SK-N-SH (cell line): ENCODE data around the gene NCOA5. TPM values are rescaled to one million over a fixed set of nuclear protein-coding genes. Genes with fewer than 3 reads are reported as not detected.

Experiments
- CTCF ChIA-PET: fragments of 300-600, 350-600 bp; formaldehyde crosslinking; extraction: SDS; loops from one replicate; lab custom pipeline; 2021; lab: Yijun Ruan, JAX
- POLR2A ChIA-PET: fragments of 350-600 bp; sonication (Branson Sonifier 250); formaldehyde crosslinking; extraction: SDS; loops from one replicate; lab custom pipeline; 2020; ENCODE audit warnings: antibody characterized with exemption, inconsistent platforms; lab: Yijun Ruan, JAX
- DNase-seq: peaks from one replicate; pipeline ENCODE4 v3.0.0; 2012
- H2AFZ ChIP-seq: fragments of 200-600 bp; sonication (generic); 2 replicates; pipeline ENCODE4 v1.8.1; 2016; ENCODE audit warnings: antibody characterized with exemption, mild to moderate bottlenecking, low read depth
- H3F3A ChIP-seq: fragments of 200-600 bp; sonication (generic); replicated peaks from 2 replicates; pipeline ENCODE3; 2016; ENCODE audit warnings: antibody characterized with exemption, mild to moderate bottlenecking; ENCODE audit not compliant: insufficient read depth
- H3K27ac ChIP-seq, 2 experiments: fragments of 200-500 bp in 1 of 2; fragments of 200-600 bp in 1 of 2; sonication (Bioruptor generic) in 1 of 2; sonication (generic), shearing (Covaris generic) in 1 of 2; 2 replicates each; pipeline versions ENCODE4 v1.5.1 to v1.6.1; 2014 to 2016; ENCODE audit warnings: low read depth in 2 of 2, inconsistent platforms in 1 of 2, low read length in 1 of 2, mild to moderate bottlenecking in 1 of 2, mixed read lengths in 1 of 2
- H3K27me3 ChIP-seq: fragments of 200-600 bp; sonication (generic), shearing (Covaris generic); 2 replicates; pipeline ENCODE4 v1.6.1; 2016; ENCODE audit warnings: mixed run types; ENCODE audit not compliant: insufficient read depth
- H3K36me3 ChIP-seq, 2 experiments: fragments of 200-500 bp in 1 of 2; fragments of 200-600 bp in 1 of 2; sonication (Bioruptor generic) in 1 of 2; sonication (generic) in 1 of 2; replicated peaks in 1 of 2; 2 replicates each; pipeline versions ENCODE3 to v1.5.1; 2014 to 2016; ENCODE audit warnings: low read length in 1 of 2, mild to moderate bottlenecking in 1 of 2; ENCODE audit not compliant: insufficient read depth in 2 of 2, control insufficient read depth in 1 of 2
- H3K4me1 ChIP-seq, 2 experiments: fragments of 200-500 bp in 1 of 2; fragments of 200-600 bp in 1 of 2; sonication (Bioruptor generic) in 1 of 2; sonication (generic), shearing (Covaris generic) in 1 of 2; 2 replicates each; pipeline versions ENCODE4 v1.5.1 to v1.6.1; 2014 to 2016; ENCODE audit warnings: low read depth in 1 of 2, low read length in 1 of 2, mixed run types in 1 of 2; ENCODE audit not compliant: insufficient read depth in 2 of 2, control insufficient read depth in 1 of 2
- H3K4me2 ChIP-seq: fragments of 200-600 bp; sonication (generic), shearing (Covaris generic); 2 replicates; pipeline ENCODE4 v1.6.1; 2017; ENCODE audit warnings: mixed run types
- H3K4me3 ChIP-seq, 2 experiments: fragments of 200-500 bp in 1 of 2; fragments of 200-600 bp in 1 of 2; sonication (Bioruptor generic) in 1 of 2; sonication (generic), shearing (Covaris generic) in 1 of 2; 2 replicates each; pipeline versions ENCODE4 v1.5.1 to v1.8.1; 2014 to 2016; ENCODE audit warnings: low read depth in 2 of 2, inconsistent platforms in 1 of 2, low read length in 1 of 2, mild to moderate bottlenecking in 1 of 2, mixed read lengths in 1 of 2, moderate library complexity in 1 of 2
- H3K79me2 ChIP-seq: fragments of 200-600 bp; sonication (generic); 2 replicates; pipeline ENCODE4 v1.8.1; 2017; ENCODE audit warnings: mild to moderate bottlenecking; ENCODE audit not compliant: insufficient read depth
- H3K9ac ChIP-seq: fragments of 200-600 bp; sonication (generic); 2 replicates; pipeline ENCODE4 v1.6.1; 2017; ENCODE audit warnings: mixed run types
- H3K9me2 ChIP-seq: fragments of 200-600 bp; sonication (generic); 2 replicates; pipeline ENCODE4 v1.6.1; 2017; ENCODE audit warnings: mixed run types
- H3K9me3 ChIP-seq: fragments of 200-600 bp; sonication (generic); 2 replicates; pipeline ENCODE4 v1.6.1; 2017; ENCODE audit warnings: mixed run types, mild to moderate bottlenecking, moderate library complexity
- H4K20me1 ChIP-seq: fragments of 200-600 bp; sonication (generic); 2 replicates; pipeline ENCODE4 v1.6.1; 2017; ENCODE audit warnings: mild to moderate bottlenecking, mixed run types; ENCODE audit not compliant: insufficient read depth
- EP300 ChIP-seq, 2 experiments: IDR thresholded peaks; 2 replicates each; pipeline versions ENCODE4 v1.4.0 to v1.6.1; 2012; ENCODE audit warnings: borderline replicate concordance in 1 of 2, low read depth in 1 of 2, low read length in 1 of 2
- FOSL2 ChIP-seq: IDR thresholded peaks from 2 replicates; pipeline ENCODE4 v1.4.0; 2012; ENCODE audit warnings: low read depth, mild to moderate bottlenecking, moderate library complexity, borderline replicate concordance
- FOXJ3 ChIP-seq: sonication (generic); formaldehyde crosslinking; IDR thresholded peaks from 2 replicates; pipeline ENCODE4 v1.5.1; 2020; ENCODE audit warnings: mild to moderate bottlenecking, missing genetic modification reagents
- GABPA ChIP-seq: IDR thresholded peaks from 2 replicates; pipeline ENCODE4 v1.4.0; 2012; ENCODE audit warnings: low read depth, mild to moderate bottlenecking
- MEF2A ChIP-seq: IDR thresholded peaks from 2 replicates; pipeline ENCODE4 v1.4.0; 2012; ENCODE audit warnings: low read depth, borderline replicate concordance
- MXI1 ChIP-seq: IDR thresholded peaks from 2 replicates; pipeline ENCODE4 v1.6.1; 2012; ENCODE audit warnings: mild to moderate bottlenecking, low read depth, low read length, improper control_type of control experiment
- PBX3 ChIP-seq: IDR thresholded peaks from 2 replicates; pipeline ENCODE4; 2012
- POLR2AphosphoS5 ChIP-seq: IDR thresholded peaks from 2 replicates; pipeline ENCODE4 v1.6.1; 2012; ENCODE audit warnings: low read depth, low read length
- RCOR1 ChIP-seq: fragments of 150-350 bp; IDR thresholded peaks from 2 replicates; pipeline ENCODE4 v1.6.1; 2017; ENCODE audit warnings: antibody characterized with exemption, low read length
- RFX5 ChIP-seq: IDR thresholded peaks from 2 replicates; pipeline ENCODE4 v1.6.1; 2012; ENCODE audit warnings: mild to moderate bottlenecking, improper control_type of control experiment, low read length
- TEAD4 ChIP-seq: IDR thresholded peaks from 2 replicates; pipeline ENCODE4 v1.4.0; 2012; ENCODE audit warnings: mild to moderate bottlenecking, borderline replicate concordance; ENCODE audit not compliant: insufficient read depth
- WGBS: methylation state at CpG from one replicate; pipeline ENCODE4 v1.1.6; 2017; ENCODE audit warnings: low lambda C conversion rate; 5-methylcytosine and 5-hydroxymethylcytosine counted together
- polyA plus RNA-seq, 3 experiments: library from polyadenylated mRNA; depleted of rRNA; stranded (reverse); fragments of >200 nt; gene quantifications; 2 replicates each; pipeline ENCODE4 v1.2.3, GENCODE V29; 2012
- TF ChIP-seq, protein P1 (sequence below): IDR thresholded peaks from 2 replicates; pipeline ENCODE4 v1.4.0; 2012; ENCODE audit warnings: low read depth, borderline replicate concordance

Gene NCOA5
- polyA plus RNA-seq, 1 of the 3 experiments (the other 2 are of a cell fraction), result 20.4 TPM

DNA sequence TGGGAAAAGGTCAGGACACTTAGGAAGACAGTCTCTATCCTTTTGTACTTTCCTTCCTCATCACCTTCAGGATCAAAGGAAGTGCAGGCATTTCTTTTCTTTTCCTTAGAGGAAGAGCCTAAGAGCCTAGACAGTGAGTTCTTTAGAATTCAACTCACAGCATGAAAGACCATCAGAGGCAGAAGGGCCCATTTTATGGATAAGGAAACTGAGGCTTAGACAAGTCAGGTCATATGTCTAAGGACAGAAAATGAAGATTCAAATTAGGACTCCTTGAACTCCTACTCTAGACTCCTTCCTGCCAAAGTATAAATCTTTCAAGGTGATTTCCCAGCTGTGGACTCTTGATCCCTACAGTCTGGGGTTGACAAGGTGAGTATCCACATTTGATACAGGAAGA is 39.9 kb downstream of the NCOA5 start:
- Histone ChIP-seq H3K4me2 (no peak overlapping the region), H3K9me2 (no peaks in the 10 kb centered on the region), H3K27ac (no peak overlapping the region), H3K9me3 (no peaks in the 10 kb centered on the region), H4K20me1 (0 out of 2 replicates have a peak, but pooled peaks cover 5% of the 10 kb centered on the region), H3K27me3 (no peaks in the 10 kb centered on the region), H3K36me3 (no peaks in the 10 kb centered on the region), H3K9ac (no peak overlapping the region), H2AFZ (no peak overlapping the region), H3K4me3 (no peak overlapping the region), H3F3A (peaks cover 2% of the 10 kb centered on the region), H3K79me2 (no peaks in the 10 kb centered on the region), H3K4me1 (peaks cover 3 to 7% of the 10 kb centered on the region in 2 experiments; a peak in 2 of 4 replicates)
- ChIA-PET POLR2A (no interaction called here), CTCF (interaction anchor here (2.7 kb wide), 1 partner anchor 39 kb away, joined by 11 read pairs; no protein-coding TSS in a partner anchor)
- no peak for DNase-seq
- TF ChIP-seq EP300 (IDR thresholded peaks at IDR 0.05; ENCODE audit: borderline replicate concordance in 1 of 2, low read depth in 1 of 2, low read length in 1 of 2) (no peak), RFX5 (no peak)
- TF ChIP-seq, all 33 proteins: peak for 0

DNA sequence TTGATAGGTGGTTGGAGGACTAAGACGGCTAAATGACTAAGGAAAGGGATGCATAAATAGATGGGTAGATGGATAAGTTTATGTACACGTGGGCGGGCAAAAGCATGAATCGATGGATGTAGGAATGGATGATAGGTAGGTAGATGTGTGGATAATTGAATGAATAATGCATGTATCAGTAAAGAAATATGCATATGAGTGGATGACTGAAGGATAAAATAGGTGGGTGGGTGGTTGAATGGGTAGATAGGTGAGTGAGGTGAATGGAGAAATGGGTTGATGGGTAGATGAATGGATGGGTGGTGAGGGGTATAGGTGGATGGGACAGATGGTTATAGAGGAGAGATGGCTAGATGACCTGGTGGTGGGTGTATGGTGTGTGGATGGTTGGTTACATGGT is 40.6 kb downstream of the NCOA5 start:
- WGBS, result 77% methylated on average over 4 of the region's 4 CpGs
- Histone ChIP-seq H3K4me3 (no peak overlapping the region), H3K4me2 (no peak overlapping the region), H4K20me1 (0 out of 2 replicates have a peak, but pooled peaks cover 5% of the 10 kb centered on the region), H3K36me3 (no peaks in the 10 kb centered on the region), H3K9ac (no peak overlapping the region)
- no peak for TF ChIP-seq POLR2AphosphoS5
- TF ChIP-seq GABPA, result no peak
- TF ChIP-seq MEF2A, result no peak
- no peak for TF ChIP-seq RCOR1
- no peak for TF ChIP-seq MXI1
- no peak for TF ChIP-seq PBX3
- TF ChIP-seq, all 33 proteins: peak for 0
- Histone ChIP-seq H3K4me1 (peaks cover 3 to 7% of the 10 kb centered on the region in 2 experiments; a peak in 2 of 4 replicates), H3K27me3 (no peaks in the 10 kb centered on the region), H3F3A (peaks cover 2% of the 10 kb centered on the region), H3K27ac (no peak overlapping the region), H3K79me2 (no peaks in the 10 kb centered on the region), H3K9me3 (no peaks in the 10 kb centered on the region), H2AFZ (no peak overlapping the region), H3K9me2 (no peaks in the 10 kb centered on the region)
- DNase-seq, result no peak
- CTCF ChIA-PET, result no interaction called here
- POLR2A ChIA-PET, result no interaction called here

DNA sequence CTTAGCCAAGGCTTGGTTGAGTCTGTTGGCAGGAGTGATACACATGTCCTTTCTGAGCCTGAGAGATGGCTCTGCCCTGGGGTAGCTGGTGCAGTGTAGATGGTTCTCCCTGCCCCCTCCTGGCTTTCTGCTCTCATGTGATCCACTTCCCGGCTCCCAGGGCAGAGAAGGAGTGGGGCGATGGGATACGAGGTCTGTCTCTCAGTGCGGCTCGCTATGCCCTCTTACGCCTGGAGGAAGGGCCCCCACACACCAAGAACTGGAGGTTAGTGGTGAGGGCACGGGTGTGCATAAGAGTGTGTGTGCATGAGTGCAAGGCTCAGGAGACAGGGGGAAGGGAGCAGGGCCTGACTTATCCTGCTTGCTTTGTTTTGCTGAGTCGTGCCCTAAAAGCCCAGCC is 41.9 kb downstream of the NCOA5 start:
- POLR2A ChIA-PET, result no interaction called here
- CTCF ChIA-PET, result no interaction called here
- peaks cover 2% of the 10 kb centered on the region for H3F3A ChIP-seq
- 0 out of 2 replicates have a peak, but pooled peaks cover 5% of the 10 kb centered on the region for H4K20me1 ChIP-seq
- H3K4me1 ChIP-seq, result peaks cover 3 to 7% of the 10 kb centered on the region in 2 experiments; a peak in 2 of 4 replicates
- no peak overlapping the region for H3K27ac ChIP-seq
- H3K9ac ChIP-seq, result no peak overlapping the region
- DNase-seq, result no peak
- TF ChIP-seq FOXJ3 (no peak), PBX3 (no peak), TEAD4 (no peak), FOSL2 (no peak)
- TF ChIP-seq, protein P1, sequence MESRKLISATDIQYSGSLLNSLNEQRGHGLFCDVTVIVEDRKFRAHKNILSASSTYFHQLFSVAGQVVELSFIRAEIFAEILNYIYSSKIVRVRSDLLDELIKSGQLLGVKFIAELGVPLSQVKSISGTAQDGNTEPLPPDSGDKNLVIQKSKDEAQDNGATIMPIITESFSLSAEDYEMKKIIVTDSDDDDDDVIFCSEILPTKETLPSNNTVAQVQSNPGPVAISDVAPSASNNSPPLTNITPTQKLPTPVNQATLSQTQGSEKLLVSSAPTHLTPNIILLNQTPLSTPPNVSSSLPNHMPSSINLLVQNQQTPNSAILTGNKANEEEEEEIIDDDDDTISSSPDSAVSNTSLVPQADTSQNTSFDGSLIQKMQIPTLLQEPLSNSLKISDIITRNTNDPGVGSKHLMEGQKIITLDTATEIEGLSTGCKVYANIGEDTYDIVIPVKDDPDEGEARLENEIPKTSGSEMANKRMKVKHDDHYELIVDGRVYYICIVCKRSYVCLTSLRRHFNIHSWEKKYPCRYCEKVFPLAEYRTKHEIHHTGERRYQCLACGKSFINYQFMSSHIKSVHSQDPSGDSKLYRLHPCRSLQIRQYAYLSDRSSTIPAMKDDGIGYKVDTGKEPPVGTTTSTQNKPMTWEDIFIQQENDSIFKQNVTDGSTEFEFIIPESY, result no peak
- no peaks in the 10 kb centered on the region for H3K9me3 ChIP-seq
- H2AFZ ChIP-seq, result no peak overlapping the region
- H3K27me3 ChIP-seq, result no peaks in the 10 kb centered on the region
- H3K36me3 ChIP-seq, result no peaks in the 10 kb centered on the region
- H3K9me2 ChIP-seq, result no peaks in the 10 kb centered on the region
- H3K4me3 ChIP-seq, result no peak overlapping the region
- no peaks in the 10 kb centered on the region for H3K79me2 ChIP-seq
- no peak overlapping the region for H3K4me2 ChIP-seq
- 38% methylated on average over 3 of the region's 8 CpGs for WGBS
